Stimulated activated CD8-positive, alpha-beta memory T cell treated with anti-CD3 and anti-CD28 coated beads, Interleukin-4, amount 100 ng/mL, for 4 hours (primary cell): ENCODE measurements around the gene DMAP1.

Source experiments
- DNase-seq, 2 donors: peaks; one replicate each; pipeline ENCODE4 v3.0.0-alpha.2; 2020; ENCODE audit warnings: low read depth in 2 of 2, low spot score in 1 of 2

The DMAP1 gene

DNA sequence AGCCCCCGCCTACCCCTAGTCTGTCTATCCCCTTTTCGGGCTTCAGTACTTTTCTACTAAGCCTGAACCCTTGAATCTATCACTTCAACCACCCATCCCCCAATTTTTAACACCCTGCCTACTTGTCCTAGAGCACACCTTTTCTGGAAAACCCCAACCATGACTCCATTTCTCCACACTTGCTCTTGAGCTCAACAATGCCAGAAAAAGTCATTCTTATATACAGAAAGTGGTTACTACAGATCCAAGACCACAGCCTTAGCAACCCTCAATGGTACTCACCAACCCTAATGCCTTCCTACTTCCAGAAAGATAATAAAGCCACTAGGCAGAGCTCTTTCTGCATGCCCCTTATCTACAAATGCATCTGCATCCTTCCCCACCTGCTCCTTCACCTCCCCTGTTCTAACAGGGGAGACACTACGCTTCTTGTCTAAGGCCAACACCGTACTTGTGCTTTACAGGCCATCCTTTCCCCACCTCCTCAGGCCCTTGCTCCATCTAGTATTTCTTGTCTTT lies 41.2 kb downstream of the DMAP1 start:
- DNase-seq, result no peak

DNA sequence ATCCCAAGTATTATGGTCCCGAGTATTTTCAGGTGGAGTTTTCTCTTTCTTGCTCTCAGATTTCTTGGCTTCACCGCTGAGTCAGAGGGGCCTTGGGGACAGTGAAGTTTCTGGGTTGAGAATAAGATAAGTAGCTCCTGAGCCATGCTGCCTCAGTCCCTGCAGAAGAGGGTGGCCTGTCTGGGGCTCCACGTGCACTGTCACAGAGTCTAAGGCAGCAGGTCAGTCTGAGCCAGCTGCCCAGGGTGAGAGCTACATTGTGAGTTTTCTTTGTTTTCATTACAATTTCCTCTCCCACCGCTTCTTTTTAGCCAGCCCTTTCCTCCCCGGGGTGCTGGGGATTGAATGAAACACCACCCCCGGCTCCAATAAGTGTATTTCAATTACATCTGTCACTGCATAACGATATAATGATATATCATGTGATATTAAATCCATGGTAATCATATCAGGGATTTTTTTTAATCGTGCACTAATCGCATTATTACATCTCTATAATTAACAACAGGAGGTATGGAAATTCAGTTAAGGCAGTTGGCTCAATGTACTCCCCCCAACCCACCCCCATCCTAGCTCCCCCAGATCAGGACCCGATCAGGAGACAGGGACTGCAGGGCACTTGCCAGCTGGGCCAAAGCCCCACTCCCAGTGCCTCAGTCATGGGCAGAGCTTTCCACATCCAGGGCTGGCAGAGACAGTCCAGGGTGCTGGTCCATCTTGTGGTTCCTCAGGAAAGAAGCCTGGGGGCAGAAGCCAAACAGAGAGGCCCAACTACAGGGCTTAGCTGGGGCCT lies 43.7 kb downstream of the DMAP1 start:
- DNase-seq, result no peak

DNA sequence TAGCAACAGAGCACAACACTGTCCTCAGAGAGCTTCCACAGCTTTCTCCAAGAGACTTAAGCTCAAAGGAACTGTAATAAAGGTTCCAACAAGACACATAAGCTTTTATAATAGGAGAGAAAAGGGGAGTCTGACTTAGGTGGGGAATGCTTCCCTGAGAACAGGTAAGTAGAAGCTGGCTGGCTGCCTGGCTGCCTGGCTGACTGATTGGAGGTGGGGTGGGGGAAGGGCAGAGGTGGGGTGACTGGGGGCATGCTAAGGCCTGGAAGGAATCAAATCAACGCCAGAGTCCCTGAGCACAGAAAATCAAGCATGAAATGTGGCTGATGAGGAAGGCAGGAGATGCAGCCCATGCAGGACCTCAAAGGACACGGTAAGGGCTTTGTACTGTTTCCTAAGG lies 45.8 kb downstream of the DMAP1 start:
- DNase-seq, result no peak

DNA sequence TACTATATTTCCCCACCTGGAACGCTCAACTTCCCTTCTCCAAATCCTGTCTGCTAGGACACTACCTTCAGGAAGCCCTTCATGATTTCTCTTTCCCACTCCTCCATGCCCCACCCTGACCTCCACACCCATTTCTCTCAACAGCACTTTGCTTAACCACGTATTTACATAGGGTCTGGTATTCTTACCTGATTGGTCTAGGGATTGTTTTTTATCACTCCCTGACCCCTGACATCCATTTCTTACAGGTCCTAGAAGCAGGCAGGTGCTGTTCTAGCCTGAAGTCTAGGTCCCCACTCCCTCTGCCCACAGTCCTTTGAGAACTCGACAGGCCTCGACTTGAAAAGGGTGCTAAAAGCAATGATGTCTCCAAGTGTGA lies 47.5 kb downstream of the DMAP1 start:
- DNase-seq, result no peak

DNA sequence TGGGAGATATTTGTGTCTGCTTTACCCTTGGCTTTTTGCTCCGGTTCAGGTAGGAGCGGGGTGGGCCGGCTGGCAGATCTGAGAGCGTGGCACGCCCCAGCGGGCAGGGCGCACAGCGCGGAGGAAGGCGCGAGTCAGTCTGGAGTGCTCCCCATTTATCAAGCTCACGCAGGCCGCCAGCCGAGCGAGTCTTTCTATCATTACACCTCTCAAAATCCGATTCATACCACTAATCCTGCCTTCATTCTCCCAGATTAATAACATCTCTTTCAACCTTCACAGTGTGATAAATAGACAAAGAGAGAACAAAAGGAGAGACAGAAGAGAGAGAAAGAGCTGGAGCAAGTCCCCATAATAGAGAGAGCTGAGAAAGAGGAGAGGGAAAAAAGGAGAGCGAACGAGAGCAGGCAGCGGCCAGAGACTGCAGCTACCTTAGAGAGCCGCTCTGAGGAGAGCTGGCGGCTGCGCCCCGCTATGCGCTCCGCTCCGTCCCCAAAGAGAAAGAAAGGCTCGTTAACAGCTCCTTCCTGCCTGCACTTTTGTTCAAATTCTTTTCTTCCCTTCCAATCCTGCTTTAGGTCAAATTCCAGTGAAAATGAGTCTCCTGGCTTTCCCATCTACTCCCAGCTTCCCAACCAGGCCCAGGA lies 48.0 kb downstream of the DMAP1 start:
- no peak for DNase-seq

DNA sequence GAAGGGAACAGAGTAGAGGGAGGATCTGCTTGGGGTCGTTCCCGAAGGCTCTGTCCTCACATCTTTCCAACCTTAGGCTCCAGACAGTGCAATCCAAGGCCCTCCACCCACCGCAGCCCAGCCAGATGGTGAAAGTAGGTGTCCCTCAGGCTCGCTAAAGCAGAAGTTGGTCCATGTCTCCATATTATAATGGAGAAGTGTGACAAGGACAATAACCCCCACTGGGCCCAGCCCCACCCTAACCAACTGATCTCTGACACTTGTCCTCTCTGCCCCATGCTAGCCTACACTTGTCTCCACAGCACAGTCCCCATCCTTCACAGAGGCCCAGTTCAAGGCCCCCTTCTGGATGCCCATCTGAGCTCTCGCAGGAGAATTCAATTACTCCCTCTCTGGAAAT lies 48.7 kb downstream of the DMAP1 start:
- DNase-seq, result no peak

DNA sequence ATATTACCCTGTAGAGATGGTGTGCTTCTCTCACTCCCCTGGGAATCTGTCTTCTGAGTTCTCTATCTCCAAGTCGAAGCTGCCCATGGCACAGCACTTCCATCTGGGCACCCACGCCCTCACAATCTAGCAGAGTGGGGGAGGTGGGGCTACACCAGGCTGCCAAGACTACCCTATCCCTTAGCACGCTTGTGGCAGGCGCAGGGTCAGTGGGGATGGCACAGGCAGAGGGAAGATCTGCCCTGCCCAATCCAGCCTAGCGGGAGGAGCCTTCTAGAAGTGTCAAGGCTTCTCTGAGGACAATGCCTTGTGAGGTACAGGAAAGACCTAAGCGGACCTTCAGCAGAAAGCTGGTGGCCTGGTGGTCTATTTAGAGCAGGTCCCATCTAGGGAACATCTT lies 49.1 kb downstream of the DMAP1 start:
- no peak for DNase-seq

DNA sequence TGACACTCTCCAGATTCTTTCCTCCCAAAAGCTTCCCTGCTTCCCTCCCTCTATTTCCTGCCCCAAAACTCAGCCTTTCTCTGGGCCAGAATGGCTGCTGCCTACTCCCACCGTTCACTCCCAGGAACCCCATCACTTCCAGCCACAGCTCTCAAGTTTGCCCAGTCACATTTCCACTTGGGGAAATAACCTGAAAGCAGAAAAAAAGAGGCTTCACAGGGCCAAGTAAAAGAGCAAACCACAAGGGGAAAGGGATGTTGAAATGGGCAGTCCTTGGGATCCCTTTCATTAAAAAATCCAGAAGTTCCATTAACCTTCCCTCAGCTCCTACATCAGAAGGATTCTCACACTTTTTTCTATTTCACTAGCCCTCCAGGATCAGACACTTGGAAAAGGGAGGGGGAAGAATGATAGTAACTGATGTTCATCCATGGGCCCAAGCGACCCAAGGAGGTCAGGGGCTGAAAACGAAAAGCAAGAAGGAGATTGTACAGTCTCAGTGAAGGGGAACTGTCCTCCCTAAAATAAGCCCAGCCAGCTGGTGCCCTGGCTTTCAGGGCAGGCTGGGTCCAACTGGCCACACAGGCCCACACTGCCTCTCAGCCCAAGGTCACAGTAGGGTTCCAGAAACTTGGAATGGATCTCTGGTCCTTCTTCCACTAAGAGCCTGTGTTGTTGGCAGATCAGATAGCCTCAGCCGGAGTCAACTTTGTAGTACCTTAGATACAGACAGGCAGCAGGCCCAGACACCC lies 49.7 kb downstream of the DMAP1 start:
- DNase-seq, result no peak

DNA sequence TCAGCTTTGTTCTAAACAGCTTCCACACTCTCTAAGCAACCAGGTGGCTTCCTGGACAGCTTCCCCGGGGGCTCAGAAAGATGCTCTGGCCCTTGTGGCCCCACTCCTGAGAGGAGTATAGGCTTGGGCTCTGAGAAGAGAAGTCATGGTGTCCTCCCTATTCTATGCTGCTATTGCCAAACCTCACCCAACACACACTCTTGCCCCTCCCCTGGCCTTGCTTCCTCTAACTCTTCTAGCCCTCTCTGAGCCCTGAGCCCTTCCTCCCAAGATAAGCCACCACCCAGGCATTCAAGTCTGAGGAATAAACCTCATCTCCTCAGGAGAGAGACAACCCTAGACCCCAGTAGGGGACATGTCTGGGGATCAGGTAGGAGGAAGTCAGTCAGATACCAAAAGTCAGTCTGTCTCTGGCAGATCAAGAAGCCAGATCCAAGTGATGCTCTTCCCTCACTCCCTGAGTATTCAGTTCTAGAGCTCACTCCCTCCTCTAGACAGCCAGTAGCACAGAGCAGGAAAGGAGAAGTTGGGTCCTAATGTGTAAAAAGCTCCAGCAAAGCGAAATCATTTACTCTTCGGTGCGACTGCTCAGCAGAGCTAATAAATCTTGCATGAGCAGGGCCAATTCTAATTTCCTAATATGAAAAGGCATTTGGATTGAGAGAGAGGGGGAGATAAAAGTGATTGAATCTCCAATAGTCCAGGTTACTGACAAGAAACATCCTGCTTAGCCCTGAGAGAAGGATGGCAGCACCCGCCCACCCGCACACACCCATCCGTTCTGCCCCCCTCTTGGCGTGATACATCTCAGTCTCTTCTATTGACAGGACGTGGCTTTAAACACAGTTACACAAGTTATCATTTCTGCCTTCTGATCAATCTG lies 50.5 kb downstream of the DMAP1 start:
- no peak for DNase-seq

DNA sequence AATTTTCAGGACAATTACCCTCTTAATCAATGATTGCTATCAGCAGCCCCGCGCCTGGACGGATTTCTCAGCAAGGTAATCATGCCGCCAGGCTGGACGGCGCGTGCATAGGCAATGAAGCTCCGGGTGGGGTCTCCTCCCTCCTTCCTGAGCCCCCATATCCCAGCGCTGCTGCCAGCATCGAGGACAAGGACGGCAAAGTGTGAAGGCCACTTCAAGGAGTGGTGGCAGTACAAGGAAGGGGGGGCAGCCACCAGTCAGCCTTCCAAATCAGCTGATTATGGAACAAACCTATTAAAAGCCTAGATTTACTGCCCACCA lies 51.1 kb downstream of the DMAP1 start:
- no peak for DNase-seq

DNA sequence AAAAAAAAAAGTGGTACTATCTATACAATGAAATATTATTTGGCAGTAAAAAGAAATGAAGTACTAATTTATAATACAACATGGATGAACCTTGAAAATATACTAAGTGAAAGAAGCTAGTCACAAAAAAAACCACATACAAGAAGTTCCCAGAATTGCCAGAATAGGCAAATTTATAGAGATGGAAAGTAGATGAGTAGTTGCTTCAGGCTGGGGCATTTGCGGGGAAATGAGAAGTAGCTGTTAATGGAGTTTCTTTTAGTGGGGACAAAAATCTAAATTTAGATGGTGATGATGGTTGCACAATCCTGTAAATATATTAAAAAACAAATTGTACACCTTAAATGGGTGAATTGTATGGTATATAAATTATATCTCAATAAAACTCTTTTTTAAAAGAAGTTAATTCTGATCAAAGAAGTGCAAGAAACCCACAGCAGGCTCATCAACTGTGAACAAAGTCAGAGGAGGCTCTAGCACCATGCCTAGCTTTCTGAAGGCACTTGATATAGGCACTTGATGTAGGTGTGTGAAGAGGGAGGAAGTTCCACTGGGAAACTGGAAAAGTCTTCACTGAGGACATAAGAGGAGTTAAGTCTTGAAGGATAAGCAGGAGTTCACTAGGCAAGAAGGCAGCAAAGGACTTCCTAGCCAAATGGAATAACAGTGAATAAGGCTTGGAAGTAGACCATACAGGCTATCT lies 52.5 kb downstream of the DMAP1 start:
- no peak for DNase-seq

DNA sequence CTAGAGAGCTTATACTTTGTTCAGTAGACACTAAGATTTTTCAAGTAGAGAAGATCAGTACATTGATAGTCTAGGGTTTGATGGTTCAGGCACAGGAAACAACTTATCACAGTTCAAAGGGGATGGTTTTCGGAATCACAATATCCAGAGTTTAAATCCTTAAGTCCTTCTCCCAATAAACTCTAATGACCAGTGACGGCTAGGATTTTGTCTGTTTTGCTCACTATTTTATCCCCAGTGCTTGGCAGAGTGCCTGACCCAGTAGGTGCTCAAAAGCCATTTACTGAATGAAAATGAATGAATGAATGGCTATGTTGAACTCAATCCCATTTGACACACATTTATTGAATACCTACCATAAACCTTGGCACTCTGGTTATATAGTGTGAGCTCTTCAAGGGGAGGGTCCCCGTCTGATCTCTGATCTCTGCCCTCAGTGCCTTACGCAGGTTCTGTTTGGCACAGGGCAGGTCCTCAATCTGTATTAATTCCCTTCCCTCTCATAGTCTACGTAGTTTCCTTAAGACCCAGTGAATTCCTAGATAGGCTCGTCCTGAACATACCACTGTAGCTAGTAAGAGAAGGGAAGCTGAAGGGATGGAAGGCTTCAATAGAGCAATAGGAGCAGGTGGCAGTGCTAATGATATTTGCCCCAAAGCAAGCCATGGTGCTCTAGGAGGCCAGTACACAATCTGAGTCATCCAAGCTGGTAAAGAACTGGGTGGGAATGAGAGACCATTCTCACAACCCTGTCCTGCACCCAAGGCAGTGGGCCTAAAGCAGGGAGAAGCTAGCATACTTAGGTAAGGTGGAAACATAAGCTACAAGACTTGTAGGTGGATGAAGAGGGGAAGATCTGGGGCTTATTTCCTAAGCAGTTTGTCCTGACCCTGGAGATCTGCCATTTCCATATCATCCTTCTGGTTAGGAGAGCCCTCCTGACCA lies 53.4 kb downstream of the DMAP1 start:
- no peak for DNase-seq

DNA sequence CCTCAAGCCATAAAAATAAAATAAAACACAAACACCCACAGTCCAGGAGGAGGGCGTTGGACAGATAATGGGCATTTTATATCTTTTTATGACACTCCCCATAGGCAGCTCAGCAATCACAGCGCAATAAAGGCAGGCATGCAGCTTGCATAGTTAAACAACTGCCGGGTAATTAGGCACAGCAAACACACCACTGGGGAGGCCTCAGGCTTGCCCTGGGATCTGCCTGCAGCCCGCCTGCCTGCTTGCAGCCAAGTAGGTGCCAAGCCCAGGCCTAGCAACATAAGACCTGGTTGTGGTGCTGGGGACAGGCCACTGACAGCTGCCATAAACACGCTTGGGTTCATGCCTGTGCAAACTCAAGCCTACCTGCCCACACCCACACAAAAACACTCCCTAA lies 54.2 kb downstream of the DMAP1 start:
- no peak for DNase-seq

DNA sequence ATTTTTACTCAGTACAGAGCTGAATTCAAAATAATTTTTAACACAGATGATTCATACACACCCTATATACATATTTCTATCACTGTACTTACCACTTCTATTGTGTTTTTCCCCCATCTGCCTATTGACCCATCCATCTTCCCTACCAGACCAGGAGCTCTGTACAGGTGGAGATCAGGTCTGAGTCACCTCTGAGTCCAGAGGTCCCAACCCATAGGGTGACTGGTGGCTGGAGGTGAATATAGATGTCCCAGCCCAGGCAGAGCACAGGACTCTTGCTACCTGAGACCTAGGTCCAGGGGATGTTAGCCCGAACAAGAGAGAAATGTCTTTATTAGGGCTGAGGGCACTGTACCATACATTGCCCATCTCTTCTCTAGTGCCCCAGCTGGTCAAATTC lies 54.8 kb downstream of the DMAP1 start:
- DNase-seq, result no peak
